Right atrium auricular region (tissue), 2 donors: ENCODE measurements around the gene TOM1L1. TPM values are rescaled to one million over a fixed set of nuclear protein-coding genes. Genes with fewer than 3 reads are reported as not detected.

Source experiments
- DNase-seq: peaks from one replicate; pipeline ENCODE4 v3.0.0-alpha.2; 2019; ENCODE audit warnings: low spot score
- H3K27ac ChIP-seq, 2 donors: fragments of 200-600 bp; sonication (generic); 1 replicate in 1 of 2; 2 replicates in 1 of 2; pipeline ENCODE4 v1.5.1; 2016 to 2019
- H3K27me3 ChIP-seq, 2 donors: fragments of 200-600 bp; sonication (generic); one replicate each; pipeline versions ENCODE4 v1.5.1 to v1.6.0; 2017 to 2019
- H3K36me3 ChIP-seq: fragments of 200-600 bp; sonication (generic); one replicate; pipeline ENCODE4 v1.5.1; 2016
- H3K4me1 ChIP-seq, 2 donors: fragments of 200-600 bp; sonication (generic); one replicate each; pipeline versions ENCODE4 v1.5.1 to v1.6.0; 2017 to 2019
- H3K4me3 ChIP-seq, 2 donors: fragments of 200-600 bp; sonication (generic); 1 replicate in 1 of 2; 2 replicates in 1 of 2; pipeline ENCODE4 v1.5.1; 2017 to 2019; ENCODE audit warnings: mild to moderate bottlenecking in 1 of 2, moderate library complexity in 1 of 2
- H3K9me3 ChIP-seq, 2 donors: fragments of 200-600 bp; sonication (generic); one replicate each; pipeline ENCODE4 v1.5.1; 2019
- CTCF ChIP-seq, 2 donors: fragments of 200-600 bp; sonication (generic); IDR thresholded peaks; one replicate each; pipeline ENCODE4 v1.5.1; 2019; ENCODE audit warnings: antibody characterized with exemption in 2 of 2
- total RNA-seq, 2 donors: library from RNA; depleted of rRNA; stranded (reverse); fragments of >200 nt; gene quantifications; one replicate each; pipeline ENCODE4 v1.1.0, GENCODE V29; 2016

The TOM1L1 gene
- total RNA-seq, 2 donors from 2014 or later: 16.0 to 18.2 TPM

- no peak for TF ChIP-seq CTCF (IDR thresholded peaks at IDR 0.05)
- DNase-seq: no peak
- peaks cover 6% of the 10 kb centered on the region for H3K36me3 ChIP-seq
These were observed 36.8 kb downstream of the TOM1L1 start for GRCh38 chr17:54937426-54937825.

GRCh38 chr17:54941285-54941684, 40.6 kb downstream of the TOM1L1 start:
- H3K27me3 ChIP-seq: no peaks in the 10 kb centered on the region
- H3K4me3 ChIP-seq: no peak overlapping the region
- DNase-seq: no peak
- no peak for TF ChIP-seq CTCF (IDR thresholded peaks at IDR 0.05)
- H3K9me3 ChIP-seq: no peaks in the 10 kb centered on the region
- no peak overlapping the region for H3K27ac ChIP-seq
- H3K4me1 ChIP-seq: no peaks in the 10 kb centered on the region
- H3K36me3 ChIP-seq: peaks cover 6% of the 10 kb centered on the region

More at GRCh38 chr17:54937426-54937825, 36.8 kb downstream of the TOM1L1 start:
- H3K9me3 ChIP-seq: no peaks in the 10 kb centered on the region
- no peak overlapping the region for H3K4me3 ChIP-seq
- no peaks in the 10 kb centered on the region for H3K4me1 ChIP-seq
- H3K27ac ChIP-seq: no peak overlapping the region
- H3K27me3 ChIP-seq: no peaks in the 10 kb centered on the region

GRCh38 chr17:54944796-54945195, 44.1 kb downstream of the TOM1L1 start:
- H3K27ac ChIP-seq: no peak overlapping the region
- no peak for DNase-seq
- H3K36me3 ChIP-seq: no peaks in the 10 kb centered on the region
- no peak overlapping the region for H3K4me3 ChIP-seq
- H3K27me3 ChIP-seq: no peaks in the 10 kb centered on the region
- no peaks in the 10 kb centered on the region for H3K9me3 ChIP-seq
- TF ChIP-seq CTCF (IDR thresholded peaks at IDR 0.05): no peak
- no peaks in the 10 kb centered on the region for H3K4me1 ChIP-seq

- no peak for TF ChIP-seq CTCF (IDR thresholded peaks at IDR 0.05)
These were observed 44.6 kb downstream of the TOM1L1 start for GRCh38 chr17:54945231-54945630.

GRCh38 chr17:54945671-54946070, 45.0 kb downstream of the TOM1L1 start:
- Histone ChIP-seq H3K27me3 (no peaks in the 10 kb centered on the region), H3K9me3 (no peaks in the 10 kb centered on the region), H3K27ac (no peak overlapping the region), H3K4me3 (no peak overlapping the region), H3K4me1 (no peaks in the 10 kb centered on the region), H3K36me3 (no peaks in the 10 kb centered on the region)
- TF ChIP-seq CTCF (IDR thresholded peaks at IDR 0.05): no peak
- DNase-seq: no peak

More at GRCh38 chr17:54945231-54945630, 44.6 kb downstream of the TOM1L1 start:
- Histone ChIP-seq H3K27me3 (no peaks in the 10 kb centered on the region), H3K4me3 (no peak overlapping the region), H3K4me1 (no peaks in the 10 kb centered on the region), H3K27ac (no peak overlapping the region), H3K36me3 (no peaks in the 10 kb centered on the region), H3K9me3 (no peaks in the 10 kb centered on the region)
- DNase-seq: no peak

GRCh38 chr17:54947396-54947795, 46.7 kb downstream of the TOM1L1 start:
- H3K4me3 ChIP-seq: no peak overlapping the region
- H3K4me1 ChIP-seq: no peaks in the 10 kb centered on the region
- no peak for TF ChIP-seq CTCF (IDR thresholded peaks at IDR 0.05)
- DNase-seq: no peak
- no peak overlapping the region for H3K27ac ChIP-seq
- no peaks in the 10 kb centered on the region for H3K27me3 ChIP-seq
- no peaks in the 10 kb centered on the region for H3K9me3 ChIP-seq
- no peaks in the 10 kb centered on the region for H3K36me3 ChIP-seq
